Stromal cell of bone marrow (primary cell): Measurements from ENCODE around the gene RESF1.

Experiments used
- DNase-seq: peaks from one replicate; pipeline ENCODE4 v3.0.0-alpha.2; 2012; ENCODE audit warnings: low read depth

The RESF1 gene

DNA sequence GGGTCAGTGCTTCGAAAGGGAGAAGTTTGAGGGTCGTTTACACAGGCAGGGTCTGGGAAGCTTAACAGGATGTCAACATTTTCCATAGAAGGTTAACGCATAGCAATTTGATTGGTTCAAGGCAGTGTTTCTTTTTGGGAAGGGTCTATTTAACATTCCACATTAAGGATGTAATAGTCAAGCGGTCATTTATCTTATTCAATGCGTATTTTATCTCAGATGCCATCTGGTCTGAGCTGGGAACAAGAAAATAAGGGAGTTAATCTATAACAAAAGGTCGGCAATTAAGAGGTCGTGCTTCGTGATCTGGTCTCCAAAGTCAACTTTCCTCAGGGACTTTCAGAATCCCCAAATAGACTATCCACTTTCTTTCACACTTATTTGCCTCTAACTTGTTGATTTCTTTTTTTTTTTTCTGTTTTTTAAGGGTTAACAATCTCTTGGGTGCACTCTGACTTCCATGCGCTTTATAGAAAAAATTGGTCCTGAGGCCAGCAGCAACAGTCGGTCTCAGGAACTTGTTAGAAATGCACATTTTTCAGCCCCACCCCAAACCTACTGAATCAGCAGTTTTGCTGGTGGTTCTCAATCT, 550 bp upstream of the RESF1 start:
- DNase-seq = no peak

GRCh38 chr12:31959701-31960391, 631 bp downstream of the RESF1 start:
- peak; percentile 47 for DNase-seq

- no peak for DNase-seq
Measured at GRCh38 chr12:31961137-31961536, 1.9 kb downstream of the RESF1 start.

DNA sequence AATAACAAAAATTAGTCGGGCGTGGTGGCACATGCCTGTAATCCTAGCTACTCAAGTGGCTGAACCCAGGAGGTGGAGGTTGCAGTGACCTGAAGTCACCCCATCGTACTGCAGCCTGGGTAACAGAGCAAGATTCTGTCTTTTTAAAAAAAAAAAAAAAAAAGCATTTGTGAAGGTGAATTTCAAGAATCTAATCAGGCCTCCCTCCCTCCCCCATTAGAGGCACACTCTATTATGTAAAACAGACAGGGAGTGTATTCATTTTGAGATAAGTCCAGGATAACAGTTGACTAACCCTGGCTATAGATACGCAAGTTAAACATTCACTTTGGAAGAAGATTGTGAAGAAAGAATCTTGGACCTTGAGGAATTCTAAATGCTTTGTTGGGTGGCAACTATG, 2.9 kb downstream of the RESF1 start:
- no peak for DNase-seq

- no peak for DNase-seq
Measured at GRCh38 chr12:31964280-31964679, 5.1 kb downstream of the RESF1 start.

DNA sequence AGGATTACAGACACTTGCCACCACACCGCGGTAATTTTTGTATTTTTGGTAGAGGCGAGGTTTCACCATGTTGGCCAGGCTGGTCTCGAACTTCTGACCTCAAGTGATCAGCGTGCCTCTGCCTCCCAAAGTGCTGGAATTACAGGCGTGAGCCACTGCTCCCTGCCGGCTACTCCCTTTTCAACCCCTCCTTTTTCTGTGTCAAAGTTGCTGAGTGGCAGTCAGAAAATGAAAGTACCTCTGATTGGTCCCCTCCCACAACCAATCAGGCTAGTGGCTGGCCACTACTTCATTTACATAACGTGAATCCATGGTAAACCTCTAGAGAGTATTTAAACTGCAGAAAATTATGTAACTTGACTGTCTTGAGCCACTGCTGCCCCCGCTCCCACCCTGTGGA, 5.9 kb downstream of the RESF1 start:
- no peak for DNase-seq

- DNase-seq = no peak
Measured at GRCh38 chr12:31966558-31967205, 7.5 kb downstream of the RESF1 start.

- no peak for DNase-seq
Measured at GRCh38 chr12:31967539-31967938, 8.3 kb downstream of the RESF1 start.

GRCh38 chr12:31970199-31970598, 11.0 kb downstream of the RESF1 start:
- no peak for DNase-seq

GRCh38 chr12:31973818-31974217, 14.6 kb downstream of the RESF1 start:
- DNase-seq = no peak

- DNase-seq = no peak
Measured at GRCh38 chr12:31974673-31975072, 15.5 kb downstream of the RESF1 start.

GRCh38 chr12:31984806-31985591, 25.8 kb downstream of the RESF1 start:
- no peak for DNase-seq

DNA sequence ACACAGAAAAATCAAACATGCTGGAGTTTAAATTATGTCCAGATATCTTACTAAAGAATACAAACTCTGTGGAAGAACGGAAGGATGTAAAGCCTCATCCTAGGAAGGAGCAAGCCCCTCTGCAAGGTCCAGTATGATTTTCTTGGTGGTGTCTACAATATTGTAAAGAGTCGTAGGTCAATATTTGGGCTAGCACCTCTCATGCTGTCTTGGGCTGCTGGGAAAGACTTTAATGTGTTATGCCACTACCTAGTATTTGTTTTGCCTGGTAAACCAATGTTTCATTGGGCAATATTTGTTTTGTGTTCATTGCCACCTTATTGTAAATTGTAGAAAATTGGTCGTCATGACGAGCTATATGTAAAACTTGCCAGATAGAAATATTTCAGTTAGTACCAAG, 26.6 kb downstream of the RESF1 start:
- DNase-seq = no peak

GRCh38 chr12:31989571-31990362, 30.6 kb downstream of the RESF1 start:
- DNase-seq = no peak

GRCh38 chr12:31991146-31991545, 31.9 kb downstream of the RESF1 start:
- DNase-seq = no peak

GRCh38 chr12:31991815-31992214, 32.6 kb downstream of the RESF1 start:
- no peak for DNase-seq

DNA sequence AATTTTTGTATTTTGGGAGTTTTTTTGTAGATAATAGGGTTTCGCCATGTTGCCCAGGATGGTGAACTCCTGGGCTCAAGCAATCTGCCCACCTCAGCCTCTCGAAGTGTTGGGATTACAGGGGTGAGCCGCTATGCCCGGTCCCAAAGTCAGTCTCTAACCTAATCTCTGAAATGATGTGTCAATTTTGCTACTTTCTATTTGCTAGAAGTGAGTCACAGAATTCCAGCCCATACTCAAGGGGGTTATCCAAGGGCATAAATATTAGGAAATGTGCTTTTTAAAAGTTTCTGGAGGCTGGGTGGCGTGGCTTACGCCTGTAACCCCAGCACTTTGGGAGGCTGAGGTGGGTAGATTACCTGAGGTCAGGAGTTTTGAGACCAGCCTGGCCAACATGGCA, 40.5 kb downstream of the RESF1 start:
- DNase-seq = no peak

GRCh38 chr12:32000373-32001005, 41.3 kb downstream of the RESF1 start:
- DNase-seq = no peak

DNA sequence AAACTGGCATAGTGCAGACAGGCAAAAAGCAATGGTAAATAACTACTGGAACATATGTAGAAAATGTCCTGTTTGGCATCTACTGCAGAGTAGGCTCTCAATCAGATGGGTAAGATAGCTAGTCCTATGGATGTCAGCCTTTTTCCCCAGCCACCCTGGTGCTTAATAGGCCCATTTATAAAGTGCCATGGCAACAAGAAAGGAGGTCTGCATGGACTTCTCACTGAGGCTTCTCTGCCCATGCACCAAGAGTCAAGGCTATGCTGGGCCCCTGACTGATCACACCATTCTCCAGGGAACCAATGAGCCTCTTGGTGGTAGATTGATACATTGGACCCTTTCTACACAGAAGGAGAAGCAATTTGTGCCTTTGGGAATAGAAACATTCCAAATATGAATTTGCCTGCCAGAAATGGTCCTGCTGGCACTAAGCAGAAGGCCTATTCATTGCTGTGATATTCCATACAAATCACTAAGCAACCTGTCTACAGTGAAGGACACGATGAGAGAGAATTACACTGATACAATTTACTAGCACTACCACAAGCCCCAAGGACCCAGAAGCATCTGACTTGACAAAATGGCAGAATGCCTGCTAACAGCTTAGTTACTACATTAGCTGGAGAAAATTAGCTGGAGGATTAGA, 43.8 kb downstream of the RESF1 start:
- peak; percentile 12 for DNase-seq

DNA sequence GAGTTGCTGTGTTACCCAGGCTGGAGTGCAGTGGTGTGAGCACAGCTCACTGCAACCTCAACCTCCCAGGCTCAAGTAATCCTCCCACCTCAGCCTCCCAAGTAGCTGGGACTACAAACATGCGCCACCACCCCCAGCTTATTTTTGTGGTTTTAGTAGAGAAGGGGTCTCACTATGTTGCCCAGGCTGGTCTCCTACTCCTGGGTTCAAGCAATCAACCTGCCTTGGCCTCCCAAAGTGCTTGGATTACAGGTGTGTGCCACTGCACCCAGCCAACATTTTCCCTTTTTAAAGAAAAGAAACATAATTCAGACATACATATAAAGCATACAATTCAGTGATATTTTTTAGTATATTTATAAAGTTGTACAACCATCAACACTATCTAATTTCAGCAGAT, 44.4 kb downstream of the RESF1 start:
- DNase-seq = no peak
